Endothelial cell of umbilical vein (primary cell): ENCODE data around the gene OPN1MW3. TPM values are rescaled to one million over a fixed set of nuclear protein-coding genes. Genes with fewer than 3 reads are reported as not detected.
"Not testable (repeated sequence)": the region's sequence is repeated elsewhere in the genome, so short reads cannot be mapped to it uniquely, and the experiment has no call there.

Experiments used
- BruUV-seq: library from RNA; stranded (reverse); fragments of 400-500 nt; replicated peaks from 2 replicates; lab custom pipeline; 2021; lab: Mats Ljungman, UMichigan
- CTCF ChIA-PET: fragments of 300-600, 350-600 bp; sonication (Branson Sonifier 250); formaldehyde crosslinking; loops from one replicate; lab custom pipeline; 2021; ENCODE audit warnings: antibody characterized with exemption, inconsistent platforms; lab: Charles Lee
- POLR2A ChIA-PET: fragments of 300-600, 350-600 bp; sonication (Branson Sonifier 250); formaldehyde crosslinking; loops from one replicate; lab custom pipeline; 2021; ENCODE audit warnings: antibody characterized with exemption, inconsistent platforms; lab: Charles Lee
- DNase-seq: peaks from one replicate; pipeline ENCODE4 v3.0.0-alpha.2; 2011; ENCODE audit warnings: low read depth, low spot score
- FAIRE-seq: peaks from 2 replicates; lab custom pipeline; 2011; peaks lifted over from hg19 to GRCh38; lab: Jason Lieb, UNC
- H2AFZ ChIP-seq: 2 replicates; pipeline ENCODE4 v1.6.0; 2012; ENCODE audit warnings: low read depth, low read length, control low read depth, inconsistent platforms
- H3K27ac ChIP-seq: 2 replicates; pipeline ENCODE4 v1.5.1; 2011; ENCODE audit warnings: low read depth, mild to moderate bottlenecking, control low read depth, low read length, moderate library complexity; ENCODE audit not compliant: insufficient read depth
- H3K27me3 ChIP-seq, 2 experiments: 2 replicates each; pipeline versions ENCODE4 v1.6.0 to v1.6.1; 2011; ENCODE audit warnings: low read length in 2 of 2, mixed read lengths in 1 of 2; ENCODE audit not compliant: control insufficient read depth in 2 of 2, insufficient read depth in 2 of 2
- H3K36me3 ChIP-seq, 2 experiments: 2 replicates in 1 of 2; 3 replicates in 1 of 2; pipeline ENCODE4 v1.5.1; 2011; ENCODE audit warnings: low read length in 2 of 2, mild to moderate bottlenecking in 1 of 2, moderate library complexity in 1 of 2; ENCODE audit not compliant: control insufficient read depth in 2 of 2, insufficient read depth in 2 of 2; ENCODE audit errors: extremely low read depth in 1 of 2
- H3K4me1 ChIP-seq: 3 replicates; pipeline ENCODE4 v1.5.1; 2011; ENCODE audit warnings: mild to moderate bottlenecking, low read length; ENCODE audit not compliant: control insufficient read depth, insufficient read depth; ENCODE audit errors: extremely low read depth
- H3K4me2 ChIP-seq: 2 replicates; pipeline ENCODE4 v1.6.1; 2011; ENCODE audit warnings: low read length, control low read depth, mixed read lengths; ENCODE audit not compliant: insufficient read depth
- H3K4me3 ChIP-seq, 3 experiments: fragments of 200-600 bp in 1 of 3; sonication (generic), shearing (Covaris generic) in 1 of 3; replicated peaks in 1 of 3; 2 replicates each; pipeline ENCODE4 v1.5.1; 2011 to 2016; ENCODE audit warnings: control low read depth in 3 of 3, low read length in 3 of 3, mild to moderate bottlenecking in 2 of 3, inconsistent platforms in 1 of 3, low read depth in 1 of 3, moderate library complexity in 1 of 3; ENCODE audit not compliant: insufficient read depth in 1 of 3
- H3K79me2 ChIP-seq: 2 replicates; pipeline ENCODE4 v1.6.0; 2012; ENCODE audit warnings: low read length, inconsistent platforms; ENCODE audit not compliant: control insufficient read depth, insufficient read depth
- H3K9ac ChIP-seq: replicated peaks from 2 replicates; pipeline ENCODE3; 2011; ENCODE audit warnings: low read length, control low read depth; ENCODE audit not compliant: insufficient read depth; ENCODE audit errors: extremely low read depth
- H3K9me1 ChIP-seq: replicated peaks from 3 replicates; pipeline ENCODE4 v1.6.0; 2011; ENCODE audit warnings: mild to moderate bottlenecking, low read length; ENCODE audit not compliant: control insufficient read depth, insufficient read depth; ENCODE audit errors: extremely low read depth
- H3K9me3 ChIP-seq: replicated peaks from 2 replicates; pipeline ENCODE4 v1.5.1; 2012; ENCODE audit warnings: low read length, inconsistent platforms; ENCODE audit not compliant: control insufficient read depth, insufficient read depth
- H4K20me1 ChIP-seq: replicated peaks from 2 replicates; pipeline ENCODE3; 2011; ENCODE audit warnings: mild to moderate bottlenecking, low read length; ENCODE audit not compliant: control insufficient read depth, insufficient read depth; ENCODE audit errors: extremely low read depth
- EZH2 ChIP-seq: IDR thresholded peaks from 2 replicates; pipeline ENCODE4 v1.6.1; 2012; ENCODE audit warnings: borderline replicate concordance, low read depth, mild to moderate bottlenecking, moderate library complexity, low read length, inconsistent platforms; ENCODE audit not compliant: severe bottlenecking
- FOS ChIP-seq: IDR thresholded peaks from 2 replicates; pipeline ENCODE4 v1.6.1; 2011; ENCODE audit warnings: mild to moderate bottlenecking, low read length, moderate library complexity, borderline replicate concordance; ENCODE audit not compliant: insufficient read depth
- GATA2 ChIP-seq: IDR thresholded peaks from 2 replicates; pipeline ENCODE4 v1.7.0; 2011; ENCODE audit warnings: low read depth, mild to moderate bottlenecking, moderate library complexity, mixed read lengths, low read length; ENCODE audit not compliant: insufficient read length, insufficient read depth
- JUN ChIP-seq: IDR thresholded peaks from 2 replicates; pipeline ENCODE4 v1.6.1; 2011; ENCODE audit warnings: borderline replicate concordance, low read depth; ENCODE audit not compliant: insufficient read length, insufficient read depth
- MAX ChIP-seq: IDR thresholded peaks from 2 replicates; pipeline ENCODE4 v1.6.1; 2011; ENCODE audit not compliant: insufficient read depth, insufficient read length
- MYC ChIP-seq: IDR thresholded peaks from one replicate; pipeline ENCODE4 v1.6.1; 2011; ENCODE audit warnings: mild to moderate bottlenecking, low read depth, low read length
- POLR2A ChIP-seq: IDR thresholded peaks from 2 replicates; pipeline ENCODE4 v1.6.1; 2012; ENCODE audit warnings: low read depth, mild to moderate bottlenecking, control low read depth, low read length
- POLR2AphosphoS5 ChIP-seq: IDR thresholded peaks from 2 replicates; pipeline ENCODE4 v1.6.1; 2012; ENCODE audit warnings: low read depth, mild to moderate bottlenecking, control low read depth, low read length, moderate library complexity; ENCODE audit not compliant: insufficient read depth
- dilution Hi-C: fragments of 300-500 bp; cut with MboI; formaldehyde crosslinking; loops from one replicate; pipeline ENCODE4 v1.15.0; 2019; ENCODE audit warnings: low sequenced_read_pairs; ENCODE audit not compliant: extremely low pct_ligation_motif_present
- intact Hi-C: fragments of 100-400 bp; cut with micrococcal nuclease; formaldehyde crosslinking; loops from one replicate; pipeline ENCODE4 v1.10.0; 2022
- polyA plus RNA-seq, 4 experiments: library from polyadenylated mRNA; depleted of rRNA in 3 of 4; stranded (reverse) in 3 of 4; unstranded in 1 of 4; fragments of >200 nt; gene quantifications; 2 replicates each; pipeline versions ENCODE4 v1.2.1 to v1.2.3, GENCODE V29; 2011 to 2012; ENCODE audit warnings: missing spikeins in 1 of 4
- total RNA-seq: library from RNA; stranded (reverse); gene quantifications from 2 replicates; pipeline ENCODE4 v1.2.3, GENCODE V29; 2021
- TF ChIP-seq, protein P1 (sequence below), 2 donors: IDR thresholded peaks; 1 replicate in 1 of 2; 2 replicates in 1 of 2; pipeline ENCODE4 v1.5.1; 2011; ENCODE audit warnings: low read length in 2 of 2, mild to moderate bottlenecking in 2 of 2, moderate library complexity in 2 of 2, control low read depth in 1 of 2, inconsistent platforms in 1 of 2, low read depth in 1 of 2; ENCODE audit not compliant: insufficient read depth in 1 of 2; ENCODE audit errors: extremely low read depth in 1 of 2

The OPN1MW3 gene
- total and polyA plus RNA-seq, 2 donors (not counting 3 experiments of a cell fraction or from before 2014, with no cell fraction given), result not detected

GRCh38 chrX:154300816-154301215, 43.4 kb downstream of the OPN1MW3 start:
- no peaks in the 10 kb centered on the region for H3K36me3 ChIP-seq
- no TSS peak for BruUV-seq

DNA sequence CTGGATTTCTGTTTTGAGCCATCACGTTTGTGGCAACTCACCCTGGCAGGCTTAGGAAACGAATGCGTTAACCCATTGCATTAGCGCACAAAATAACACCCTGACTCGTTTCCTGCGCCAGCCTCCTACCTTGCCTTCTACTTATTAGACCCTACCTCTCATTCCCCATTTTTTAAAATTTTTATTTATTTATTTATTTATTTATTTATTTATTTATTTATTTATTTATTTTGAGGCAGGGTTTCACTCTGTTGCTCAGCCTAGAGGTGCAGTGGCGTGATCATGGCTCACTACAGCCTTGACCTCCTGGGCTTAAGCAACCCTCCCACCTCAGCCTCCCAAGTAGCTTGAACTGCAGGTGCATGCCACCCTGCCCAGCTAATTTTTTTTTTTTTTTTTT, 45.6 kb downstream of the OPN1MW3 start:
- CTCF ChIA-PET, H3K27me3 ChIP-seq, POLR2A ChIA-PET, H3K4me2 ChIP-seq, H3K9ac ChIP-seq, H4K20me1 ChIP-seq, H3K9me1 ChIP-seq, DNase-seq, H3K4me3 ChIP-seq, H2AFZ ChIP-seq, H3K27ac ChIP-seq, H3K9me3 ChIP-seq, H3K36me3 ChIP-seq, H3K4me1 ChIP-seq, dilution Hi-C loops, FAIRE-seq, H3K79me2 ChIP-seq, BruUV-seq, intact Hi-C loops: not testable (repeated sequence)

More at GRCh38 chrX:154300816-154301215, 43.4 kb downstream of the OPN1MW3 start:
- DNase-seq (no peak), FAIRE-seq (no peak)
- Histone ChIP-seq H3K9me3 (no peaks in the 10 kb centered on the region), H3K9ac (no peak overlapping the region), H2AFZ (no peak overlapping the region), H4K20me1 (no peaks in the 10 kb centered on the region), H3K9me1 (no peaks in the 10 kb centered on the region), H3K79me2 (no peaks in the 10 kb centered on the region), H3K27me3 (no peaks in the 10 kb centered on the region), H3K4me1 (no peaks in the 10 kb centered on the region), H3K4me3 (no peak overlapping the region), H3K27ac (no peak overlapping the region), H3K4me2 (no peak overlapping the region)
- ChIA-PET CTCF (no interaction called here), POLR2A (no interaction called here)
- no peak for TF ChIP-seq MAX
- TF ChIP-seq MYC, result no peak
- no peak for TF ChIP-seq FOS
- TF ChIP-seq POLR2AphosphoS5, result no peak
- no peak for TF ChIP-seq POLR2A
- no peak for TF ChIP-seq GATA2
- TF ChIP-seq, protein P1, sequence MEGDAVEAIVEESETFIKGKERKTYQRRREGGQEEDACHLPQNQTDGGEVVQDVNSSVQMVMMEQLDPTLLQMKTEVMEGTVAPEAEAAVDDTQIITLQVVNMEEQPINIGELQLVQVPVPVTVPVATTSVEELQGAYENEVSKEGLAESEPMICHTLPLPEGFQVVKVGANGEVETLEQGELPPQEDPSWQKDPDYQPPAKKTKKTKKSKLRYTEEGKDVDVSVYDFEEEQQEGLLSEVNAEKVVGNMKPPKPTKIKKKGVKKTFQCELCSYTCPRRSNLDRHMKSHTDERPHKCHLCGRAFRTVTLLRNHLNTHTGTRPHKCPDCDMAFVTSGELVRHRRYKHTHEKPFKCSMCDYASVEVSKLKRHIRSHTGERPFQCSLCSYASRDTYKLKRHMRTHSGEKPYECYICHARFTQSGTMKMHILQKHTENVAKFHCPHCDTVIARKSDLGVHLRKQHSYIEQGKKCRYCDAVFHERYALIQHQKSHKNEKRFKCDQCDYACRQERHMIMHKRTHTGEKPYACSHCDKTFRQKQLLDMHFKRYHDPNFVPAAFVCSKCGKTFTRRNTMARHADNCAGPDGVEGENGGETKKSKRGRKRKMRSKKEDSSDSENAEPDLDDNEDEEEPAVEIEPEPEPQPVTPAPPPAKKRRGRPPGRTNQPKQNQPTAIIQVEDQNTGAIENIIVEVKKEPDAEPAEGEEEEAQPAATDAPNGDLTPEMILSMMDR (IDR thresholded peaks at IDR 0.05; ENCODE audit: extremely low read depth in 1 of 2, insufficient read depth in 1 of 2, low read depth in 1 of 2, low read length in 2 of 2), result no peak
- TF ChIP-seq EZH2, result no peak
- TF ChIP-seq JUN, result no peak
- intact Hi-C loops, result no loop called here
- dilution Hi-C loops, result no loop called here
